Panc1 (cell line): ENCODE results near the gene SYNRG. TPM values are rescaled to one million over a fixed set of nuclear protein-coding genes. Genes with fewer than 3 reads are reported as not detected.

Experiments used
- ATAC-seq: fragments of 200-7000 bp; cut with Tn5 transposase; 2 replicates; pipeline ENCODE4 v1.9.1; 2020; ENCODE audit warnings: mild to moderate bottlenecking, moderate library complexity
- BruUV-seq: library from RNA; stranded (reverse); fragments of 400-500 nt; replicated peaks from 2 replicates; lab custom pipeline; 2021; lab: Mats Ljungman, UMichigan
- CTCF ChIA-PET: fragments of 300-600 bp; sonication (Branson Sonifier 250); formaldehyde crosslinking; loops from one replicate; lab custom pipeline; 2022; ENCODE audit warnings: antibody characterized with exemption; lab: Charles Lee
- POLR2A ChIA-PET: fragments of 300-600 bp; sonication (Branson Sonifier 250); formaldehyde crosslinking; loops from one replicate; lab custom pipeline; 2022; ENCODE audit warnings: antibody characterized with exemption; lab: Charles Lee
- DNase-seq: peaks from one replicate; pipeline ENCODE4 v3.0.0-alpha.2; 2010; ENCODE audit warnings: low read depth, low spot score
- H3K27ac ChIP-seq: 2 replicates; pipeline ENCODE4 v1.5.1; 2011; ENCODE audit warnings: mild to moderate bottlenecking, low read length, inconsistent platforms
- H3K27me3 ChIP-seq: fragments of 200-500 bp; sonication (Bioruptor generic); 2 replicates; pipeline ENCODE4 v1.6.0; 2014; ENCODE audit warnings: low read length, inconsistent platforms; ENCODE audit not compliant: control insufficient read depth, insufficient read depth
- H3K36me3 ChIP-seq: fragments of 200-500 bp; sonication (Bioruptor generic); 2 replicates; pipeline ENCODE4 v1.5.1; 2014; ENCODE audit warnings: inconsistent platforms, mild to moderate bottlenecking, low read length, moderate library complexity; ENCODE audit not compliant: control insufficient read depth, insufficient read depth
- H3K4me1 ChIP-seq: 2 replicates; pipeline ENCODE4 v1.5.1; 2011; ENCODE audit warnings: inconsistent platforms, mild to moderate bottlenecking, low read length, moderate library complexity; ENCODE audit not compliant: control insufficient read depth, insufficient read depth
- H3K4me3 ChIP-seq, 2 experiments: 2 replicates each; pipeline ENCODE4 v1.5.1; 2011 to 2012; ENCODE audit warnings: low read depth in 2 of 2, low read length in 2 of 2, mild to moderate bottlenecking in 2 of 2, inconsistent platforms in 1 of 2, moderate library complexity in 1 of 2
- H3K9me3 ChIP-seq: fragments of 200-500 bp; sonication (Bioruptor generic); 2 replicates; pipeline ENCODE4 v1.5.1; 2014; ENCODE audit warnings: low read depth, mild to moderate bottlenecking, inconsistent platforms, low read length, moderate library complexity; ENCODE audit not compliant: control insufficient read depth, insufficient read depth
- POLR2AphosphoS5 ChIP-seq: IDR thresholded peaks from 2 replicates; pipeline ENCODE4 v1.6.1; 2012; ENCODE audit warnings: mild to moderate bottlenecking, low read depth, low read length, moderate library complexity
- SIN3A ChIP-seq: IDR thresholded peaks from 2 replicates; pipeline ENCODE4 v1.6.1; 2012; ENCODE audit warnings: low read depth, mild to moderate bottlenecking, low read length, moderate library complexity, borderline replicate concordance; ENCODE audit not compliant: insufficient read depth
- TCF7L2 ChIP-seq: IDR thresholded peaks from 2 replicates; pipeline ENCODE4 v1.6.1; 2011; ENCODE audit warnings: mild to moderate bottlenecking, low read depth, low read length, inconsistent platforms
- in situ Hi-C: cut with HindIII; loops from 2 replicates; pipeline ENCODE4 v1.10.0; 2016; ENCODE audit warnings: low sequenced_read_pairs, low pct_unique_long_range_greater_than_20kb
- intact Hi-C: fragments of 100-400 bp; cut with micrococcal nuclease; formaldehyde crosslinking; loops from one replicate; pipeline ENCODE4 v1.10.0; 2022; ENCODE audit not compliant: unreplicated experiment
- total RNA-seq: library from RNA; stranded (reverse); gene quantifications from one replicate; pipeline ENCODE4 v1.2.1, GENCODE V29; 2021; ENCODE audit not compliant: unreplicated experiment
- TF ChIP-seq, protein P1 (sequence below): fragments of 450-650 bp; IDR thresholded peaks from 2 replicates; pipeline ENCODE4 v1.5.1; 2017; ENCODE audit warnings: mild to moderate bottlenecking
- TF ChIP-seq, protein P2 (sequence below), 2 experiments: IDR thresholded peaks; 2 replicates each; pipeline ENCODE4 v1.6.1; 2011 to 2012; ENCODE audit warnings: low read depth in 2 of 2, control low read depth in 1 of 2, low read length in 1 of 2, mild to moderate bottlenecking in 1 of 2, moderate library complexity in 1 of 2; ENCODE audit not compliant: insufficient read depth in 1 of 2

The SYNRG gene
- total RNA-seq, 1 experiment from 2014 or later: 30.8 TPM

DNA sequence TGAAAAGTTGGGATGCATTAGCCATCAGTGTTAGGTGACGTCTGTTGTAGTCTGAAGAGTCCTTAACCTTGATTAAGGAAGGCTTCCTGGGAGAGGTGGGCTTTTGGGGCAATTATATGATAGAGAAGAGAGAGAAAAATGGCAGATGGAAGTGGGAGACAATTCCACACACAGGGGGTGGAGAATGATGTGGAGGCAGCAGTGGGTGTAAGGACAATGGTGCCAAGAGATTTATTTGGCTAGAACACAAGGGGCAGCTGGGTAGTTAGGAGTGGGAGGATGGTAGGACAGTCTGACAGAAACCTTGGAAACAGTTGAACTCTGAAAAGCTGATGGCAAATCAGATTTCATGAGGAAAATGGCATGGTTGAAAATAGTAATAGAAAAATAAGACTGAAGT is 130.2 kb downstream of the SYNRG start:
- intact Hi-C loops: no loop called here
- no peak overlapping the region for H3K27ac ChIP-seq
- TF ChIP-seq, protein P1, sequence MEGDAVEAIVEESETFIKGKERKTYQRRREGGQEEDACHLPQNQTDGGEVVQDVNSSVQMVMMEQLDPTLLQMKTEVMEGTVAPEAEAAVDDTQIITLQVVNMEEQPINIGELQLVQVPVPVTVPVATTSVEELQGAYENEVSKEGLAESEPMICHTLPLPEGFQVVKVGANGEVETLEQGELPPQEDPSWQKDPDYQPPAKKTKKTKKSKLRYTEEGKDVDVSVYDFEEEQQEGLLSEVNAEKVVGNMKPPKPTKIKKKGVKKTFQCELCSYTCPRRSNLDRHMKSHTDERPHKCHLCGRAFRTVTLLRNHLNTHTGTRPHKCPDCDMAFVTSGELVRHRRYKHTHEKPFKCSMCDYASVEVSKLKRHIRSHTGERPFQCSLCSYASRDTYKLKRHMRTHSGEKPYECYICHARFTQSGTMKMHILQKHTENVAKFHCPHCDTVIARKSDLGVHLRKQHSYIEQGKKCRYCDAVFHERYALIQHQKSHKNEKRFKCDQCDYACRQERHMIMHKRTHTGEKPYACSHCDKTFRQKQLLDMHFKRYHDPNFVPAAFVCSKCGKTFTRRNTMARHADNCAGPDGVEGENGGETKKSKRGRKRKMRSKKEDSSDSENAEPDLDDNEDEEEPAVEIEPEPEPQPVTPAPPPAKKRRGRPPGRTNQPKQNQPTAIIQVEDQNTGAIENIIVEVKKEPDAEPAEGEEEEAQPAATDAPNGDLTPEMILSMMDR: no peak
- DNase-seq (no peak), ATAC-seq (no peak)
- H3K27me3 ChIP-seq: no peaks in the 10 kb centered on the region
- BruUV-seq: no TSS peak
- in situ Hi-C loops: no loop called here
- H3K4me1 ChIP-seq: no peaks in the 10 kb centered on the region
- no peaks in the 10 kb centered on the region for H3K9me3 ChIP-seq
- no peak overlapping the region for H3K4me3 ChIP-seq
- CTCF ChIA-PET: no interaction called here
- H3K36me3 ChIP-seq: peaks cover 2% of the 10 kb centered on the region; the same call in 1 of the 2 replicates
- POLR2A ChIA-PET: no interaction called here

DNA sequence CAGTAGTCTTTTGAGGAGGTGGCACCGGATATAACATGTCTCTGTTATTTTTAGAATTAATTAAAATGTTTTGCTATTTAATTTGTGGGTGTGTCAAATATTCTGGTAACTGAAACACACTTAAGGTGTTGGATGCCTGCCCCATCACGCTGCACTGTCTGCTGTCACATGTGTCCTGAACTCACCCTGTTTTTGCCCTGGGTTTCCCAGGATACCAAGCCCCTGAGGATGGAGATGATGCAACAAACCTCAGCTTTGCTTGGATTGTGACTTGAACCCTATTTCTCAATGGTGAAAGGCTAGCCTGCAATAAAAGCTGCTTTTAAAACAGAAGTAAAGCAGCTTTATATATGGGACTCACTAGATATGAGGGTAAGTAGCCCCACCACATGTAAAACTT is 131.0 kb downstream of the SYNRG start:
- ChIA-PET CTCF (no interaction called here), POLR2A (no interaction called here)
- no peak overlapping the region for H3K27ac ChIP-seq
- TF ChIP-seq SIN3A (no peak), POLR2AphosphoS5 (no peak), TCF7L2 (no peak)
- TF ChIP-seq, protein P1: no peak
- TF ChIP-seq, protein P2, sequence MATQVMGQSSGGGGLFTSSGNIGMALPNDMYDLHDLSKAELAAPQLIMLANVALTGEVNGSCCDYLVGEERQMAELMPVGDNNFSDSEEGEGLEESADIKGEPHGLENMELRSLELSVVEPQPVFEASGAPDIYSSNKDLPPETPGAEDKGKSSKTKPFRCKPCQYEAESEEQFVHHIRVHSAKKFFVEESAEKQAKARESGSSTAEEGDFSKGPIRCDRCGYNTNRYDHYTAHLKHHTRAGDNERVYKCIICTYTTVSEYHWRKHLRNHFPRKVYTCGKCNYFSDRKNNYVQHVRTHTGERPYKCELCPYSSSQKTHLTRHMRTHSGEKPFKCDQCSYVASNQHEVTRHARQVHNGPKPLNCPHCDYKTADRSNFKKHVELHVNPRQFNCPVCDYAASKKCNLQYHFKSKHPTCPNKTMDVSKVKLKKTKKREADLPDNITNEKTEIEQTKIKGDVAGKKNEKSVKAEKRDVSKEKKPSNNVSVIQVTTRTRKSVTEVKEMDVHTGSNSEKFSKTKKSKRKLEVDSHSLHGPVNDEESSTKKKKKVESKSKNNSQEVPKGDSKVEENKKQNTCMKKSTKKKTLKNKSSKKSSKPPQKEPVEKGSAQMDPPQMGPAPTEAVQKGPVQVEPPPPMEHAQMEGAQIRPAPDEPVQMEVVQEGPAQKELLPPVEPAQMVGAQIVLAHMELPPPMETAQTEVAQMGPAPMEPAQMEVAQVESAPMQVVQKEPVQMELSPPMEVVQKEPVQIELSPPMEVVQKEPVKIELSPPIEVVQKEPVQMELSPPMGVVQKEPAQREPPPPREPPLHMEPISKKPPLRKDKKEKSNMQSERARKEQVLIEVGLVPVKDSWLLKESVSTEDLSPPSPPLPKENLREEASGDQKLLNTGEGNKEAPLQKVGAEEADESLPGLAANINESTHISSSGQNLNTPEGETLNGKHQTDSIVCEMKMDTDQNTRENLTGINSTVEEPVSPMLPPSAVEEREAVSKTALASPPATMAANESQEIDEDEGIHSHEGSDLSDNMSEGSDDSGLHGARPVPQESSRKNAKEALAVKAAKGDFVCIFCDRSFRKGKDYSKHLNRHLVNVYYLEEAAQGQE (IDR thresholded peaks at IDR 0.05; ENCODE audit: insufficient read depth in 1 of 2, low read depth in 2 of 2, low read length in 1 of 2): no peak
- DNase-seq (no peak), ATAC-seq (no peak)
- BruUV-seq: no TSS peak
- H3K27me3 ChIP-seq: no peaks in the 10 kb centered on the region
- no peak overlapping the region for H3K4me3 ChIP-seq
- in situ Hi-C loops: no loop called here
- H3K4me1 ChIP-seq: no peaks in the 10 kb centered on the region
- H3K36me3 ChIP-seq: peaks cover 2% of the 10 kb centered on the region; the same call in 1 of the 2 replicates
- intact Hi-C loops: no loop called here
- H3K9me3 ChIP-seq: no peaks in the 10 kb centered on the region
